ENCODE measurements around the gene TAGLN. TPM values are rescaled to one million over a fixed set of nuclear protein-coding genes. Genes with fewer than 3 reads are reported as not detected.

TAGLN gene
- 4.6 and 6.6 TPM in 2 replicates for total RNA-seq (2022)
- Bru-seq, nascent RNA = percentile 38 among the genes with signal in this experiment
- percentile 68 among the genes with signal in this experiment for BruChase-seq, experiment 1, labeled RNA remaining after a 6-hour chase
- percentile 58 among the genes with signal in this experiment for BruChase-seq, experiment 2, labeled RNA remaining after a 2-hour chase
- long read RNA-seq, partial matches to known transcripts = 0 of 4 reads
- long read RNA-seq, other reads (novel, unspliced or antisense) = 0 of 4 reads

DNA sequence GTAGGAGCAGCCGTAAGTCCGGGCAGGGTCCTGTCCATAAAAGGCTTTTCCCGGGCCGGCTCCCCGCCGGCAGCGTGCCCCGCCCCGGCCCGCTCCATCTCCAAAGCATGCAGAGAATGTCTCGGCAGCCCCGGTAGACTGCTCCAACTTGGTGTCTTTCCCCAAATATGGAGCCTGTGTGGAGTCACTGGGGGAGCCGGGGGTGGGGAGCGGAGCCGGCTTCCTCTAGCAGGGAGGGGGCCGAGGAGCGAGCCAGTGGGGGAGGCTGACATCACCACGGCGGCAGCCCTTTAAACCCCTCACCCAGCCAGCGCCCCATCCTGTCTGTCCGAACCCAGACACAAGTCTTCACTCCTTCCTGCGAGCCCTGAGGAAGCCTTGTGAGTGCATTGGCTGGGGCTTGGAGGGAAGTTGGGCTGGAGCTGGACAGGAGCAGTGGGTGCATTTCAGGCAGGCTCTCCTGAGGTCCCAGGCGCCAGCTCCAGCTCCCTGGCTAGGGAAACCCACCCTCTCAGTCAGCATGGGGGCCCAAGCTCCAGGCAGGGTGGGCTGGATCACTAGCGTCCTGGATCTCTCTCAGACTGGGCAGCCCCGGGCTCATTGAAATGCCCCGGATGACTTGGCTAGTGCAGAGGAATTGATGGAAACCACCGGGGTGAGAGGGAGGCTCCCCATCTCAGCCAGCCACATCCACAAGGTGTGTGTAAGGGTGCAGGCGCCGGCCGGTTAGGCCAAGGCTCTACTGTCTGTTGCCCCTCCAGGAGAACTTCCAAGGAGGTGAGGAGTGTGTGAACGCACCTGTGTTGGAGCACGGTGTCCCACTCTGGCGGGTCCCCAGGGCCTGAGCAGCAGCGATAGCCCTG is at the start of gene TAGLN:
Gene TAGLN (plus strand): TSS at position 318 of the 863 bp plus-strand sequence. CDS start 3,644 bp downstream, outside the sequence.
- DNase-seq = peak; percentile 49
- no peaks in the 10 kb centered on the region for H3K9me3 Mint-ChIP-seq (ENCODE audit: low read depth, unreplicated experiment)
- no peak within 1 kb of the TSS for H3K27ac Mint-ChIP-seq (ENCODE audit: unreplicated experiment)
- TF ChIP-seq, protein P1, sequence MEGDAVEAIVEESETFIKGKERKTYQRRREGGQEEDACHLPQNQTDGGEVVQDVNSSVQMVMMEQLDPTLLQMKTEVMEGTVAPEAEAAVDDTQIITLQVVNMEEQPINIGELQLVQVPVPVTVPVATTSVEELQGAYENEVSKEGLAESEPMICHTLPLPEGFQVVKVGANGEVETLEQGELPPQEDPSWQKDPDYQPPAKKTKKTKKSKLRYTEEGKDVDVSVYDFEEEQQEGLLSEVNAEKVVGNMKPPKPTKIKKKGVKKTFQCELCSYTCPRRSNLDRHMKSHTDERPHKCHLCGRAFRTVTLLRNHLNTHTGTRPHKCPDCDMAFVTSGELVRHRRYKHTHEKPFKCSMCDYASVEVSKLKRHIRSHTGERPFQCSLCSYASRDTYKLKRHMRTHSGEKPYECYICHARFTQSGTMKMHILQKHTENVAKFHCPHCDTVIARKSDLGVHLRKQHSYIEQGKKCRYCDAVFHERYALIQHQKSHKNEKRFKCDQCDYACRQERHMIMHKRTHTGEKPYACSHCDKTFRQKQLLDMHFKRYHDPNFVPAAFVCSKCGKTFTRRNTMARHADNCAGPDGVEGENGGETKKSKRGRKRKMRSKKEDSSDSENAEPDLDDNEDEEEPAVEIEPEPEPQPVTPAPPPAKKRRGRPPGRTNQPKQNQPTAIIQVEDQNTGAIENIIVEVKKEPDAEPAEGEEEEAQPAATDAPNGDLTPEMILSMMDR (IDR thresholded peaks at IDR 0.05; ENCODE audit: unreplicated experiment) = no peak
- H3K4me1 Mint-ChIP-seq (ENCODE audit: low read depth, unreplicated experiment) = no peaks in the 10 kb centered on the region
- peaks cover 4% of the 10 kb centered on the region for H3K36me3 Mint-ChIP-seq (ENCODE audit: insufficient read depth, unreplicated experiment)
- CTCF ChIA-PET = no interaction called here
- no peaks in the 10 kb centered on the region for H3K27me3 Mint-ChIP-seq (ENCODE audit: unreplicated experiment)
- intact Hi-C loops (cut with micrococcal nuclease; ENCODE audit: unreplicated experiment) = no loop called here
- BruUV-seq (replicated peaks) = TSS peak; percentile 91
- H3K4me3 Mint-ChIP-seq (ENCODE audit: low read depth, unreplicated experiment) = no peak within 1 kb of the TSS

DNA sequence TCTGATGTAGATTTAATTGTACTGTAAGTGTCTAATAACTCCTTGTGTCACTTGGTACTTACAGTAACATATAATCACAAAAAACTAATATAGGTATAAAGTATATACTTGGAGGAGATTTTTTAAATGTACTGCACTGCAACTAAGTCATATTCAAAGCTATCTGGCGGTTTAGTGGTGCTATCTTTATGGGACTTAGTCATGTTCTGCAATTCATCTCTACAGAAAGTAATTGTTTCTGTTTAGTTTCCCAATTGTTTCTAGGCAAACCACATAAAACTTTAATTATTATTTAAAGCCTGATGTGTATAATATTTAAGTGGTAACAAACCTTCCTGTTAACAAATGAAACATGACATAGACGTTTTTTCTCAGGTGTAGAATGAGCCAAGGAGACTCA is 47.1 kb upstream of the TAGLN start:
- H3K36me3 Mint-ChIP-seq (ENCODE audit: insufficient read depth, unreplicated experiment) = peaks cover 25% of the 10 kb centered on the region
- CTCF ChIA-PET = interaction anchor here (1.0 kb wide), 1 partner anchor 9 kb away, joined by 4 read pairs; no protein-coding TSS in a partner anchor
- H3K4me3 Mint-ChIP-seq (ENCODE audit: low read depth, unreplicated experiment) = no peak overlapping the region
- H3K27me3 Mint-ChIP-seq (ENCODE audit: unreplicated experiment) = no peaks in the 10 kb centered on the region
- BruUV-seq (replicated peaks) = no TSS peak
- H3K4me1 Mint-ChIP-seq (ENCODE audit: low read depth, unreplicated experiment) = no peaks in the 10 kb centered on the region
- H3K9me3 Mint-ChIP-seq (ENCODE audit: low read depth, unreplicated experiment) = no peaks in the 10 kb centered on the region
- H3K27ac Mint-ChIP-seq (ENCODE audit: unreplicated experiment) = no peak overlapping the region
- DNase-seq = no peak
- TF ChIP-seq, protein P1 (IDR thresholded peaks at IDR 0.05; ENCODE audit: unreplicated experiment) = no peak
- intact Hi-C loops (cut with micrococcal nuclease; ENCODE audit: unreplicated experiment) = no loop called here

DNA sequence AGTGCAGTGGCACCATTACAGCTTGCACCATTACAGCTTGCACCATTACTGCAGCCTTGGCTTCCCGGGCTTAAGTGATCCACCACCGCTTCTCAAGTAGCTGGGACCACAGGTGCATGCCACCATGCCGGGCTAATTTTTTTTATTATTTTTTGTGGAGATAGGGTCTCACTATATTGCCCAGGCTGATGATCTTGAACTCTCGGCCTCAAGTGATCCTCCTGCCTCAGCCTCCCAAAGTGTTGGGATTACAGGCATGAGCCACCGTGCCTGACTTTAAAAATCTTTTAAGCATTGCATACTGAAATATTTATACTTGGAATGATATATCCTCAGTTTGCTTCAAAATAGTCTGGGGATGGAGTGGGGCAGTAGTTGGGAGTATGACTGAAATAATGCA is 44.7 kb upstream of the TAGLN start:
- Mint-ChIP-seq H3K36me3 (ENCODE audit: insufficient read depth, unreplicated experiment) (peaks cover 26% of the 10 kb centered on the region), H3K27me3 (ENCODE audit: unreplicated experiment) (no peaks in the 10 kb centered on the region), H3K4me3 (ENCODE audit: low read depth, unreplicated experiment) (no peak overlapping the region), H3K27ac (ENCODE audit: unreplicated experiment) (no peak overlapping the region), H3K9me3 (ENCODE audit: low read depth, unreplicated experiment) (no peaks in the 10 kb centered on the region), H3K4me1 (ENCODE audit: low read depth, unreplicated experiment) (no peaks in the 10 kb centered on the region)
- intact Hi-C loops (cut with micrococcal nuclease; ENCODE audit: unreplicated experiment) = no loop called here
- DNase-seq = no peak
- BruUV-seq (replicated peaks) = no TSS peak
- TF ChIP-seq, protein P1 (IDR thresholded peaks at IDR 0.05; ENCODE audit: unreplicated experiment) = no peak
- CTCF ChIA-PET = interaction anchor here (0.6 kb wide), 1 partner anchor 16 kb away, joined by 4 read pairs; no protein-coding TSS in a partner anchor

DNA sequence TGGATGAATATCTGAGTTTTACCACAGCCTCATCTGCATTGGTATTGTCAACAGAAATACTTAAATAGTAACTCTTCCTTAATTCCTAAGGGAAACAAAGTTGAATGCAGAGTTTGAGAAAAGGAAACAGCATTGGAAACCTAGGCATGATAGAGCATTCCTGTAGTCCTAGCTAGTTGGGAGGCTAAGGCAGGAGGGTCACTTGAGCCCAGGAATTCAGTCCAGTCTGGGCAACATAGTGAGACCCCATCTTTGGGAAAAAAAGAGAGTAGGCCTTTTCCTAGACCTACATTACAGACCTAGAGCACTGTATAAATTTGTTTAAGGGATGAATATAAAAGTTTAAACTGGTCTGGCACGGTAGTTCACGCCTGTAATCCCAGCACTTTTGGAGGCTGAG is 41.7 kb upstream of the TAGLN start:
- no TSS peak for BruUV-seq (replicated peaks)
- no peak overlapping the region for H3K4me3 Mint-ChIP-seq (ENCODE audit: low read depth, unreplicated experiment)
- H3K9me3 Mint-ChIP-seq (ENCODE audit: low read depth, unreplicated experiment) = no peaks in the 10 kb centered on the region
- intact Hi-C loops (cut with micrococcal nuclease; ENCODE audit: unreplicated experiment) = no loop called here
- DNase-seq = no peak
- no peaks in the 10 kb centered on the region for H3K4me1 Mint-ChIP-seq (ENCODE audit: low read depth, unreplicated experiment)
- H3K36me3 Mint-ChIP-seq (ENCODE audit: insufficient read depth, unreplicated experiment) = peaks cover 17% of the 10 kb centered on the region
- CTCF ChIA-PET = interaction anchor here (0.6 kb wide), 2 partner anchors 74 to 246 kb away, joined by 3 read pairs; no protein-coding TSS in a partner anchor
- H3K27me3 Mint-ChIP-seq (ENCODE audit: unreplicated experiment) = no peaks in the 10 kb centered on the region
- no peak overlapping the region for H3K27ac Mint-ChIP-seq (ENCODE audit: unreplicated experiment)
- TF ChIP-seq, protein P1 (IDR thresholded peaks at IDR 0.05; ENCODE audit: unreplicated experiment) = no peak
